ENCODE results near the gene TPO.
A peak's percentile ranks its signal among the peaks of the same experiment; 100 is the strongest.
"Not testable (repeated sequence)": the region's sequence is repeated elsewhere in the genome, so short reads cannot be mapped to it uniquely, and the experiment has no call there.

TPO gene

DNA sequence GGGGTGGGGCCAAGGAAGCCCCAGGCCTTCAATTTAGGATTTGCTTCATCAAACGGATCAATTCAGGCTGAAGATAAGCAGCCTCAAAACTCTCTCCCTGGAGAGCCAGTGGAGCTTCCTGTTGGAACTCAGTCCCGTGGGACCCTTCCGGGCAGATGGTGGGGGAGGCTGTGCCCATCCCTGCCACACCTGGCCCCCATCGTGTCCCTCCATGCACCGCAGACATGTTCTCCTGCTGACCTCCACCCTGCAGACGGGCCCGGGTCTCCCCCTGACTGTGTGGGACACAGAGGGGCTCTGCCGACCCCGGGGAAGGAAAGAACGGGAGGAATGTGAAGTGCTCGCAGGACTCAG is 144.2 kb downstream of the TPO start:
- no peak for DNase-seq (ENCODE audit: low read depth)

DNA sequence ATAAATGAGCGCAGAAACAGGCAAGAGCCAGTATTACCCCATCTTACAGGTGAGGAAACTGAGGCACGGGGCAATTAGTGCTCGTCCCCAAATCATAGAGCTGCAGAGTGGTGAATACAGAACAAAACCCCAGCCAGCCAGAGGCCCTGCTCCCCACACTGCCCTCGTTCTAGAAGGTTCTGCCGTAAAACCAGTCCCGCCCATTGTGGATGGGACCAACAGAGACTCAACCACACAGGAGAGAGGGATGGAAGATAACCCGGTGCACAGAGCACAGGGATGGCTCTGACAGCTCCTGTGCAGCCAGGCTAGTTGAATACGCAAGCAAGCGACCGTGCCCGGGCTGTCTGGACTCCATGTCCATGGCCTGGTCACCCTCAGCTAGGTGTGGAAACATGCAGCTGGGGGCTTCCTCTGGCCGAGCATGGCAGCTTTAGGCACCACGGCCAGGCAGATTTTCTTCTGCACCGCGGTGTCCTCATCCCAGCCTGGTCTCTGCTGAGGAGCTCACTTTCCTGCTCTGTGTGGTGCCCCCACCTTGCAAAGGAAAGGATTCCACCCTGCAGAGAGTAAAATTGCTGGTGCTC is 146.4 kb downstream of the TPO start:
- no peak for DNase-seq (ENCODE audit: low read depth)

DNA sequence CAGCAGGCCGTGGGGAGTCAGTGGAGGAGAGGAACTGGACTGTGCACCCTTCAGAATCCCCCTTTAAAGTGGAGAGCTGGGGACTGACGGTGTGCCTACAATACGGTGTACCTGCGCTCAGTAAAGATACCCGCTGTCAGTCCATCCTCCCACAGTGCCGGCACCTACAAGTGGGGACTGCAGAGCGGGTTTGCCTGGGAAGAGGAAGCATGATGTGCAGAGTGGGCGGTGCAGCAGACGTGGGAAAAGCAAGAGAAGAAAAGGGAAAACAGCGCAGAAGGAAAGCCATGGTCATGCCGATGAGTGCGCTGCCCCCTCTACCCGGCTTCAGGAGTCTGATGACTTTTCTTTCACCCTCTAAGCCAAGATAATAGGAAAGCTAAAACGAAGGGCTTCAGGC is 148.0 kb downstream of the TPO start:
- DNase-seq (ENCODE audit: low read depth) = no peak

DNA sequence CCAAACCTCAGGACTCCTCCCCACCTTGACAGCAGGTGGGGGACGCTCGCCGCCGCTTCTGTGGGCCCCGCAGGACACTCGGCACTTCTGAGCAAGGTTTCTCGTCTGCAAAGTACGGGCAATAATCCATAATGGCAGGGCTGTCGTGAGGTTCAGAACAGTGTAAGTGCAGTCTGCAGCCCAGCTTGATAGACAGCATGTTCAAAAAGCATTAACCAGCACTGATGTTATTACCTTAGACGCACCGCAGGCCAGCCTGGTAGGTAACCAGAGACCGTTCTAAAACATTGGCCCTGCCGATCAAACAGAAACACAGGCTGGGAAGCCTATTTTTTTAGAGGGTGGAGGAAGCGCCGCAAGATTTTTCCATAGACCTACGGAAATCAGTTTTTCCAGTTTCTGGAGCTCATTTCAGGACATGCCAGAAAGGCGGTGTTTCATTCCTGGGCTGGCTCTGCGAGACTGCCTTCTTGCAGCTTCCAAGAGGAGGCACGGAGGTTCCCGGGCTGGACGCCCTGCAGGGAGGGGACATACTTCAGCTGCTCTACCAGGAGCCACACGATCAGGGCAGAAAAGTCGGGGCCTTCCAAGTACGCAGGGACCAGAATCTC is 148.7 kb downstream of the TPO start:
- no peak for DNase-seq (ENCODE audit: low read depth)

DNA sequence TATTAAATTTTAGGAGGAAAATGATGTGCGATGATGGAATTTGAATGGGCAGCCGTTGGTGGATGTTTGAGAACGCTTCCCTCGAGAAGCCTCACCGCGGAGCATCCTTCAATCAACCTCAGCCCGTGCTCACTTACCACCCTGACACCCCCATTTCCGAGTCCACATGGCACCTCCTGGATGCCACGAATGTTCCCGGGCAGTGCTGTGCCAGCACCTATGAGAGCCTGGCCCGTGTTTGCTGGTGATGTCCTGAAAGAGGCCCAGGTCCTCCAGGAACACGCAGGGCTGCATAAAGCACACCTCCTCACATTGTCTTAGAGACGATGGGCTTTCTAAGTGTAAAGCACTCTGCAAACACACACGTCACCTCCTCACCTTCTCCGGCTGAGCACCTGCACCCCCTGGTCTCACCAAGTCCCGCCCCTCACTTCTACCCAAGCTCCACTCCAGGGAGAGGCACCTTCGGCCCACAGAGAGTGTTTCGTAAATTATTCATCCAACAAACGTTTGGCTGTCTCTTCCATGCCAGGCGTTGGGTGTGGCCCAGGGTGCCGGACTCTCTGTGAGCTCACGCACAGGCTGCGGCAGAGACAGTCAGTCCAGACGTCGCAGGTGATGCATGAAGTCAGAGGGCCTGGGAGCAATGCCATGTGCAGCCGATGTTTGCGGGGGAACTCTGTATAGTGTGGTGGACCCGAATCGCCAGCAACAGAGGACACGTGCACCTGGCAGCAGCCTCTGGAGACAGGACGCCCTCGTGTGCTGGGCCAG is 150.0 kb downstream of the TPO start:
- no peak for DNase-seq (ENCODE audit: low read depth)

DNA sequence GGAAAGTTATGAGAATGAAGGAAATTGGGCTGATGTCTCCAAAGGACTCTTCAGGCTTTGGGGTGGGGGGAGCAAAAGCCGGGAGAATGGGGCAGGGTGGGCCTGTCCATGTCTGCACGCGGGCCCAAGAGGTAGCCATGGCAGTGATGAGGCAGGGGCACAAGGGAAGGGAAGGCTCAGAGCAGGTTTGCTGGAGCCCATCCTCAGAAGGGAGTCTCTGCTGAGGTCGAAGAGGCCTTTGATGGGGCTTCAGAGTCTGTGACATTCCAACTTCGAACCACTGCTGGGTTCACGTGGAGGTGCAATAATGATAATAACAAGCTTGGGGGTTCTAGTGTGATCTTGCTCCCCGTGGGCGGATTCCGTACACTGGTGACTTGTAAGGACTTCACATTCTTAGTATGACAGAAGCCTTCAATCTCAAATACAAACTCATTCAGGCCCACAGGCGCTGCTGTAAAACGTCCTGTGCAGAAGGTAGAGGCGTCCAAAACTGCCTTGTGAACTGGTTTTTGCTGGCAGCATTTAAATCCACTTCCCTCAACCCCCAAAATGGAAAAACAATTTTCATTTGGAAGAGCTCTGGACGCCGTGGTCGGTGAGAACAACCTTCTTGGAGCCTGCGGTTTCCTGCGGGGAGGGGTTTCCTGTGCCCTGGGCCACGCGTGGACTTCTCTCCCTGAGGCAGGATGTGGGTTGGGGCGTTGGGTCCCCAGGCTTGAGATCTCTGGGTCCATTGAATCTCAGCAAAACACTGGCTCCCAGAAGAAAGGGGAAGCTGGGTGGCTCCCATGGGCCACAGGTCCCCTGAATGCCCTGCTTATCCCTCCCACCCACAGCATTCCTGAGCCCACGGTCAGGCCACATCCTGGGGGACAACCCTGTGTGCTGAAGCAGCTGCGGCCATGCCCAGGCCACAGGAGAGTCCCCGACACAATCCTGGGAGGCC is 151.0 kb downstream of the TPO start:
- peak; percentile 6 for DNase-seq (ENCODE audit: low read depth)

DNA sequence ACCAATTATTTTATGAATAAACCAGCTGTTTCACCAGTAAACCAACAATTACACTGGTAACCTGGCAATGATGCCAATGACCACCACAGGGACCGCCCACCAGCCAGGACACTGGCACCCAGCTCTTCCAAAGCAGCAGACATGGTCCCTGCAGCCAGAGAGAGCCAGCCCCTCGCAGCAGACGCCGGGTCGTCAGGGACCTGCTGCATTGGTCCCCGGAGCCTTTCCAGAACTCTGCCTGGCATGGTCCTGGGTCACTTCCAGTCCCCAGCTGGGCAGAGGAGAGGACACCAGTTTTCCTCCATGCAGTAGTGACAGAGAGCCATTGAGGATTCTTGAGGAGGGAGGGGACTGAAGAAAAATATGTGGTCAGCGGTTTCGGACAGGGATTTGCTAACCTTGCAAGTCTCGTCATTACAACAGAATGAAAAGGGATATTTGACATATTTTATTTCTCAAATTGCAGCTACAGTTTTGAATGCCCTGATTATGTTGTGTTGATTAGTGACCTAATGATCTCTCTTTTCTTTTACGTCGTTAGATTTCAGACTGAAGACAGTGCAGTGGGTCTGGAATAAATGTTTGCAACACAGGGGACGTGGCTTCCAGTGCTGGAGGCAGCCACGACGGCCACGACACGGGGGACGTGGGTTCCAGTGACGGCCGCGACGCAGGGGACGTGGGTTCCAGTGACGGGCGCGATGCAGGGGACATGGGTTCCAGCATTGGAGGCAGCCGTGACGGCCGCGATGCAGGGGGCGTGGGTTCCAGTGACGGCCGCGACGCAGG is 154.5 kb downstream of the TPO start:
- DNase-seq (ENCODE audit: low read depth) = no peak

DNA sequence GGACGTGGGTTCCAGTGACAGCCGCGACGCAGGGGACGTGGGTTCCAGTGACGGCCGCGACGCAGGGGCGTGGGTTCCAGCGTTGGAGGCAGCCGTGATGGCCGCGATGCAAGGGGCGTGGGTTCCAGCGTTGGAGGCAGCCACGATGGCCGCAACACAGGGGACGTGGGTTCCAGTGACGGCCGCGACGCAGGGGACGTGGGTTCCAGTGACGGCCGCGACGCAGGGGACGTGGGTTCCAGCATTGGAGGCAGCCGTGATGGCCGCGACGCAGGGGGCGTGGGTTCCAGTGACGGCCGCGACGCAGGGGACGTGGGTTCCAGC is 155.0 kb downstream of the TPO start:
- DNase-seq (ENCODE audit: low read depth) = not testable (repeated sequence)

DNA sequence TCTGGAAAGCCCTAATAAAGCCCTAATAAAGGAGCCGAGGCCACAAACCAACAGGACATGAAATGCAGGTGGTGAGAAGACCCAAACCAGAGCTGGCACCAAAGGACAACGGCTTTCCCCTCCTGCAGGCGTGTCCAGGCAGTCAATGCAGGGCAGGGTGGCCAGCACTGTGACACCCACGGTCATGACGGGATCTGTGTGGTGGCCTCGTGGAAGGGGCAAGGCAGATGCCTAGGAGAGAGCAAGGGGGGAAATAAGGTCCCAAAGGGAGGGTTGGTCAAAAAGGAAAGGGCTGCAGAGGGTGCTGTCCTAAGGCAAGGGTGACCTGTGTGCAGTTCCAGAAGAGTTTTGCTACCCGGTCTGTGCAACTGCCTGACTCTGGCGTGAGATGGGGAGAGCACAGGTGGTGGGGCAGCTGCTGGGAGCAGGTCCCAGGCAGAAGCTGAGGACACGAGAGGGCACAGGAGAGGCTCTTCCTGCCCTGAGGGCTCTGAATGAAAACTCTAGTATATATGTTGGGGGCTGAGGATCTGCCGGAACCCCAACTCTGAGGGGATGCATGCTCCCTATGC is 156.7 kb downstream of the TPO start:
- DNase-seq (ENCODE audit: low read depth) = no peak

DNA sequence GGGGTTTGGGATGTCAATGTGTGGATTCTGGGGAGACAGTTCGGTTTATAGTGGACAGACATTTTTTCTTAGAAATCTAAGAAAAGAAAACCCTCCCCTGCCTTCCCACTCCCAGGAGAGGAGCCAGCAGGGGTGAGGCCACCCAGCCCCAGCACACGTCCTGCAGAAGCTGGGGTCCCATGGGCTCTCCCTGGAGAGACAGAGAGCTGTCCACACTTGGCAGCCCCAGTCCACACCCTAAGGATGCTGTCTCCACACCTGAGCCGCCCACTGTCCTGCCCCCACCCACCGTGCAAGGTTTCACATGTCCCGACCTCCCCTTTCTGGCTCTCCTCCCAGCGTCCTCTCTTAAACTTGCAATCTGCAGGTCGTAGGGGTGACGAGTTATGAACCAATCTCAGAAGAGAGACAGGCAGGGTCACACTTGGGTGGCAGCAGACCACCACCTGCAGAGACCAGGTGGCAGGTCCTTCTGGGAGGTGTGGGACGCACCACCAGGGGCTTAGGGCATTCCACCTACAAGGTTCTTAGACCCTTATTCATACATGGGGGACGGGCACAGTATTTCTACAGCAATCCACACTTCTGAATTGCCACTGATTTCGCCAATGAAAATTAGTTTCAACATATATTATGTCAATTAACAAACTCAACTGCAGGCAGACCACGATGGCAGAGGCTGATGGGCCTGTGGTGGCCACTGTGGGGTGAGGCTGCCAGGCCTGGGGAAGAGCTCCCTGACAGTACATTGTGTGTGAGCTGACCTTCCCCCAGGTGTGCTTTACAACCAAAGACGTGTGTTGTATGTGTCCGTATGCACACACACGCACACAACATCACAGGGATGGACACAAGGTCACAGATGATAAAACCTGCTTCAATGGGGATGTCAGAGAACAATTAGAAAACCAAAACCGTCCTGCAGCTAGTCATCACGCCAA is 158.5 kb downstream of the TPO start:
- DNase-seq (ENCODE audit: low read depth) = no peak

DNA sequence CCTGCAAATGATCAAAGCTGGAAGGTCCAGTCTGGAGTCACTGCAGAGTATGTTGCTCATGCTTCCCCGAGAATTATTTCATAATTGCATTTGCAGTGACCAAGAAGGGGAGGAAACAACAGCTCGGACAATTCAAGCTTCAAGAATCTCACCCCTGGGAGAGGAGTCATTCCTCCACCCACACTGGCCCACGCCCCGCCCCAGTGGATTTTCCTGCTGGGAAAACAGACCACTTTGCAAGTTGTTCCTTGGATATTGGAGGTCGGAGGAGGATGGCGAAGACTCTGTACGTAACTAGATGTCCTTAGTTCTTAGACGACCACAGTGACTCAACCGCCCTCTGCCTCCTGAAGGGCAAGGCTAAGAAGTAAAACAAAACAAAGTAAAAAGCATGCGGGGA is 159.4 kb downstream of the TPO start:
- DNase-seq (ENCODE audit: low read depth) = no peak

DNA sequence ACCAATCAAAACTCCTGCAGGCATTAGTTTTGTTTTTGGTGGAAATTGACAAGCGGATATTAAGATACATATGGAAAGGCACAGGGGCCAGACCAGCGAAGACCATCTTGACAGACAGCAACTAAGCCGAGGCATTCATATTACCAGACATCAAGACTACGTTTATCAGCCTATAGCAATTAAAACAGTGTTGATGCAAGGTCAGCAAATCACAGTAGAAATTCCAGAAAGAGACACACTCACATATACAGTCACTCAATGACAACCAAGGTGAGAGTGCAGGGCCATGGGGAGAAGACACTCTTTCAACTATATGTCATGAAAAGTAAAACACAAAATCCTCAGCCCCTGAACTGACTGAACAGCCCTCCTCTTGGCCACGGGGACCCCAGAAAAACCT is 164.6 kb downstream of the TPO start:
- DNase-seq (ENCODE audit: low read depth) = no peak

DNA sequence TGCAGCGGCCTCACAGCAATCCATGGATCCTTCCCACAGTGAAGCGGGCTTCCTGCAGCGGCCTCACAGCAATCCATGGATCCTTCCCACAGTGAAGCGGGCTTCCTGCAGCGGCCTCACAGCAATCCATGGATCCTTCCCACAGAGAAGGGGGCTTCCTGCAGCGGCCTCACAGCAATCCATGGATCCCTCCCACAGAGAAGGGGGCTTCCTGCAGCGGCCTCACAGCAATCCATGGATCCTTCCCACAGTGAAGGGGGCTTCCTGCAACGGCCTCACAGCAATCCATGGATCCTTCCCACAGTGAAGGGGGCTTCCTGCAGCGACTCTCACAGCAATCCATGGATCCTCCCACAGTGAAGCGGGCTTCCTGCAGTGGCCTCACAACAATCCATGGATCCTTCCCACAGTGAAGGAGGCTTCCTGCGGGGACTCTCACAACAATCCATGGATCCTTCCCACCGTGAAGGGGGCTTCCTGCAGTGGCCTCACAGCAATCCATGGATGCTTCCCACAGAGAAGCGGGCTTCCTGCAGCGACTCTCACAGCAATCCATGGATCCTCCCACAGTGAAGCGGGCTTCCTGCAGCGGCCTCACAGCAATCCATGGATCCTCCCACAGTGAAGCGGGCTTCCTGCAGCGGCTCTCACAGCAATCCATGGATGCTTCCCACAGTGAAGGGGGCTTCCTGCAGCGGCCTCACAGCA is 168.1 kb downstream of the TPO start:
- DNase-seq (ENCODE audit: low read depth) = not testable (repeated sequence)

DNA sequence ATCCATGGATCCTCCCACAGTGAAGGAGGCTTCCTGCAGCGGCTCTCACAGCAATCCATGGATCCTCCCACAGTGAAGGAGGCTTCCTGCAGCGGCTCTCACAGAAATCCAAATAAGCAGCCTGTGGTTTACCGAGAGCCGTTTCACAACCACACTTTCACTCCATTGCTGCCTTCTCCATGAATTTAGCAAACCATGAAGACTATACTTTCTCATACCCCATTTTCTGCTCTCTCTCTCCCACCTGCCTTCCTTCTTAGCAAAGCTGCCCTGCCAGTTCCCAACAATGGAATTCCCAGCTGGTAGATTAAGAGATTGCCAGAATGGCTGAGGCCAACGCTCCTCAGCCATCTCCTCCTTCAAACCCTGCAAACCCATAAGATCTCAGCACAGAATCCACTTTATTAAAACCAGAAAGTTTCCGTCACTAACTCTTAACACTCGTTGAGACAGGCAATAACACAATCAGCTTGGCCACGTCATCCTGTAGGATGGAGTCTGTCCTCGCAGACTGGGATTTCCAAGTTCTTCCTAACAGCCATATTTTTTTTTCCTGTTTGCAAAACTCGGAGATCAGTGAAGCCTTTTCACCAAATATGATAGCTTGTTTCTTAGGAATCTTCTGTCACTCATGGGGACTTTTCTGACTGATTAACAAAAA is 168.8 kb downstream of the TPO start:
- no peak for DNase-seq (ENCODE audit: low read depth)

DNA sequence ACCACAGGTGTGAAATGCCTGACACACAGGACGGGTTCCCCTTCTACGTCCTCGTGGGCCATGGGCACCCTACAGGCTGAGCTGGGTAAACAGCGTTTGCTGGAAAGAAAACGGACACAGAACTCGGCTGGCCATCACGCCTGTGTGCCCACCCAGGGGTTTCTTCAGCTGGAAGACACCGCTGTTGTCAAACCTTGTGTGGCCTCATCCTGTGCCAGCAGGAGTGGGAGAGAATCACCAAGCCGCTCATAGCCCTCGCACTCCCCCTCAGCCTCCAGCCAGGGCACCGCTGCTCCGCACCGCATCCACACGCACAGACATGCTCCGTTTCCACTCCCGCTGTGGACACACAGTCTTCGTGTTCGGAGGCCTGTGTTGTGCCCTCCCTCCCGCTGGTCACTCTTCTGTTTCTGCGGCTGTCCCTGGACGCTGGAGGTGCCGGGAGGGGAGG is 169.7 kb downstream of the TPO start:
- DNase-seq (ENCODE audit: low read depth) = no peak

DNA sequence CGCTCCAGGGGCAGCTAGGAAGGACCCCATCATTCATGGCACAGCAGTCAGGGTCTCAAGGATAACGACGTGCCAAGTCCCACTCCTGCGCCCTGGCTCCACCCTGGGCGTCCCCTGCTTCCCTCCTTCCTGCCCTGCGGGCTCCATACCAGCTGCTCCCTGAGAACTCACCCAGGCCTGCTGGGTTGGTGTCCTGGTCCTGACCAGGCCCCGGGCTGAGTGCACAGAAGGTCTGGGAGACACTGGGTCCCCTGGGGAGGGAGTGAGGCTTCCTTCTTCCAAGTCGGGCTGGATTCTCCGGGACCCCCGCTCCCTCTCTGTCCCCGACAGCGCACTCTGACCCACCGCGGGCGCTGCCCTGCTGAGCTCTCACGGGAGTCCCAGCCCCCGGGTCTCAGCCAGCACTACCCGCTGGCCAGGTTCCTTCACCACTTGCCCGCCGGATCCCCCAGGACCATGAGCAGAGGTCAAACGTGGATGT is 170.8 kb downstream of the TPO start:
- no peak for DNase-seq (ENCODE audit: low read depth)

DNA sequence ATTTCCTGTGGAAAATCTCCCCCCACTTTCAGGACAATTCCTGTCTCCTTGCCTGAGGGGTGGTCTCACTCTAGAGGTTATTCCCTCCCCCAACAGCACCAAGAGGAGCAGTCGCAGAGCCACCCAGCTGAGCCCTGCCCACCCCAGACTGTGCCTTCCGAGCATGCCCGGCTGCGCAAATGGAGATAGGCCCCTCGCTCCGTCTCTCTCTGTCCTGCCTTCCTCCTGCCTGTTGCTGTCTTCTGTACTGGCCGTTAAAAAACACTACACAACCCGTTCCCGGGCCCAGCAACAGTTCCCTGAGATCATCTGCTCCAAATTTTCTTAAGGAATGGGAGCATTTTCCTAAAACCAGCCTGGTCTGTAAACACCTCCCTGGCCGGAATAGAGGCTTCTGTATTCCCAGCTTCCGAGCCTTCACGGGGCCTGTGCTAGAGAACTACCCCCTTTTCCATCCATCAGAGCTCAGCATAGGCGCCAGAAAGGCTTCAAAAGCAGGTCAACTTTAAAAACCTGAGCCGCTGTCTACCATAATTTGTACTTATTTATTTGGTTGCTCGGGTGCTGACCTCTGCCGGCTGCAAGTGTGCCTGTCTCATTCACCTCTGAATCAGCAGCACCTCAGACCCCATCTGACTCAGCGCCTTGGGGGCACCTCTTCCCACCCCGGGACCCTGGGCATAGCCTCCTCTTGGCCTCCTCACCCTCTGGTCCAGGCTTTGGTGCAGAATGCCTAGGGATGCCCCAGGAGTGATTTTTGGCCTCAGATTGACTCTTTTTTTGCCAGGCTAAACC is 171.6 kb downstream of the TPO start:
- DNase-seq (ENCODE audit: low read depth) = no peak

DNA sequence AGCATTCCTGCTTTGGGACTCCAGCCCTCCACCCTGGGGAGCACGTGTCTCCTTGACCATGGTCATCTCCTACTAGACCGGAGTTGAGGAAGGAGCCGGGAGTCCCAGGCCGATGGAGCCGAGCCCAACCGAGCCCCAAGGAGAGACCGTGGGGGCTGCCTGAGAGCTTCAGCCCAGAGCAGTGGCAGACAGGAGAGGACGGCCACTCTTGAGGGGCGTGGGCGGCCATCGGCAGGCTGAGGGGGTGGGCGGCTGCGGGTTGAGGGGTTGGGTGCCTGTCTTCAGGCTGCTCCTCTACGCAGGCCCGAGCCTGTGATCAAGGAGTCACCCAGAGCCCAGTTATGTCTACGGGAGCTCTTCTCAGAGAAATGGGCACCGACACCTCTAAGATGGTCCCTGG is 172.4 kb downstream of the TPO start:
- DNase-seq (ENCODE audit: low read depth) = no peak

All from activated T-cell treated with anti-CD3 and anti-CD28 coated beads for 48 hours (primary cell).